Muscle of leg (tissue), 11 donors: ENCODE results near the gene FUT6. TPM values are rescaled to one million over a fixed set of nuclear protein-coding genes. Genes with fewer than 3 reads are reported as not detected.
"Not testable (repeated sequence)": the region's sequence is repeated elsewhere in the genome, so short reads cannot be mapped to it uniquely, and the experiment has no call there.

Source experiments
- DNase-seq: peaks from one replicate; pipeline ENCODE4 v3.0.0; 2013
- H3K27ac ChIP-seq: one replicate; pipeline ENCODE4 v1.5.1; 2013; ENCODE audit warnings: mild to moderate bottlenecking, low read length, control low read depth
- H3K27me3 ChIP-seq: one replicate; pipeline ENCODE4 v1.6.1; 2013; ENCODE audit warnings: low read length; ENCODE audit not compliant: control insufficient read depth, insufficient read depth
- H3K36me3 ChIP-seq: one replicate; pipeline ENCODE4 v1.6.1; 2013; ENCODE audit warnings: low read length; ENCODE audit not compliant: control insufficient read depth, insufficient read depth
- H3K4me1 ChIP-seq: one replicate; pipeline ENCODE4 v1.6.1; 2013; ENCODE audit warnings: low read length; ENCODE audit not compliant: control insufficient read depth, insufficient read depth
- H3K4me3 ChIP-seq: one replicate; pipeline ENCODE4 v1.5.1; 2013; ENCODE audit warnings: low read length, control low read depth
- H3K9me3 ChIP-seq: replicated peaks from 2 replicates; pipeline ENCODE4 v1.6.1; 2013; ENCODE audit warnings: low read depth, low read length; ENCODE audit not compliant: control insufficient read depth
- whole genome bisulfite sequencing: methylation state at CpG from one replicate; pipeline ENCODE4 v1.1.5; 2013; ENCODE audit warnings: missing lambda C conversion rate; ENCODE audit not compliant: insufficient coverage; 5-methylcytosine and 5-hydroxymethylcytosine counted together
- polyA plus RNA-seq, 8 donors: library from polyadenylated mRNA; unstranded; fragments of 120-200 nt; gene quantifications; one replicate each; pipeline versions ENCODE4 v1.2.1 to v1.2.3, GENCODE V29; 2013; ENCODE audit warnings: inconsistent platforms in 1 of 8, low replicate concordance in 1 of 8; ENCODE audit not compliant: insufficient read length in 8 of 8, insufficient read depth in 1 of 8
- total RNA-seq: library from RNA; stranded (reverse); fragments of 120-200 nt; gene quantifications from one replicate; pipeline ENCODE4 v1.2.4, GENCODE V29; 2013

The FUT6 gene
- total and polyA plus RNA-seq, 9 donors, result 0.05 to 0.09 TPM; not detected in 7

DNA sequence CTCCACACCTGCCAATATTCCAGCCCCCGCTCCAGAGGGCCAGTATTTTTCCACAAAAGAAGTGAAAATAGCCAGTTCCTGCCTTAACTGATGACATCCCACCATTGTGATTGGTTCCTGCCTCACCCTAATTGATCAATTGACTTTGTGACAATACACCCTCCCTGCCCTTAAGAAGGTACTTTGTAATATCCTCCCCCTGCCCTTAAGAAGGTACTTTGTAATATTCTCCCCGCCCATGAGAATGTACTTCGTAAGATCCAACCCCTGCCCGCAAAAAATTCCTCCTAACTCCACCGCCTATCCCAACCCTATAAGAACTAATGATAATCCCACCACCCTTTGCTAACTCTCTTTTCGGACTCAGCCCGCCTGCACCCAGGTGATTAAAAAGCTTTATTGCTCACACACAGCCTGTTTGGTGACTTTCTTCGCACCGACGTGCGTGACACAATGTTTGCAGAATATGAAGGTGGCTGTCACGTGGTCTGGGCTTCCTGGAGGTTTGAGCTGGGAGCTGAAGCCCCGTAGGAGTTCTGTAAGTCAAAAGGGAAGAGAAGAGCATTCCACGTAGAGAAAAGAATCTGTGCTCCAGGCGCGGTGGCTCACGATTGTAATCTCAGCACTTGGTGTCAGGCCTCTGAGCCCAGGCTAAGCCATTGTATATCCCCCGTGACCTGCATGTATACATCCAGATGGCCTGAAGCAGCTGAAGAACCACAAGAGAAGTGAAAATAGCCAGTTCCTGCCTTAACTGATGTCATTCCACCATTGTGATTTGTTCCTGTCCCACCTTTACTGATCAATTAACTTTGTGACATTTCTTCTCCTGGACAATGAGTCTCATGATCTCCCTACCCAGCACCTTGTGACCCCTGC, 17.9 kb upstream of the FUT6 start:
- Histone ChIP-seq H3K4me3 (no peak overlapping the region), H3K4me1 (no peaks in the 10 kb centered on the region), H3K27ac (no peak overlapping the region), H3K36me3 (no peaks in the 10 kb centered on the region), H3K27me3 (peaks cover 9% of the 10 kb centered on the region), H3K9me3 (no peaks in the 10 kb centered on the region)
- no peak for DNase-seq
- 65% methylated on average over 18 of the region's 18 CpGs for WGBS

- not testable (repeated sequence) for H3K4me1 ChIP-seq, H3K27ac ChIP-seq, H3K9me3 ChIP-seq, DNase-seq, H3K4me3 ChIP-seq, H3K36me3 ChIP-seq
- H3K27me3 ChIP-seq, result peaks cover 11% of the 10 kb centered on the region
- 65% methylated on average over 9 of the region's 9 CpGs for WGBS
These were observed 15.6 kb upstream of the FUT6 start for GRCh38 chr19:5855151-5855550.

DNA sequence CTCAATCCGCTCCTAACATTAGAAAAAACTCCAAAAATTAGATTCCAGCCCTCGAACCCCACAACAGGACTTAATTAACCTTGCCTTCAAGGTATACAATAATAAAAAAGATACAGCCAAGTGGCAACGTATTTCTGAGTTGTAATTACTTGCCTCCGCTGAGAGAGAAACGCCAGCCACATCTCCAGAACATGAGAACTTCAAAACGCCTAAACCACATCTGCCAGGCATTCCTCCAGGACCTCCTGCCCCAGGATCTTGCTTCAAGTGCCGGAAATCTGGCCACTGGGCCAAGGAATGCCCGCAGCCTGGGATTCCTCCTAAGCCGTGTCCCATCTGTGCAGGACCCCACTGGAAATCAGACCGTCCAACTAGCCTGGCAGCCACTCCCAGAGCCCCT, 14.6 kb upstream of the FUT6 start:
- H3K27me3 ChIP-seq, result peaks cover 11% of the 10 kb centered on the region
- H3K4me1 ChIP-seq, H3K4me3 ChIP-seq, H3K27ac ChIP-seq, H3K9me3 ChIP-seq, DNase-seq, H3K36me3 ChIP-seq: not testable (repeated sequence)
- 44% methylated on average over 8 of the region's 10 CpGs for WGBS

DNA sequence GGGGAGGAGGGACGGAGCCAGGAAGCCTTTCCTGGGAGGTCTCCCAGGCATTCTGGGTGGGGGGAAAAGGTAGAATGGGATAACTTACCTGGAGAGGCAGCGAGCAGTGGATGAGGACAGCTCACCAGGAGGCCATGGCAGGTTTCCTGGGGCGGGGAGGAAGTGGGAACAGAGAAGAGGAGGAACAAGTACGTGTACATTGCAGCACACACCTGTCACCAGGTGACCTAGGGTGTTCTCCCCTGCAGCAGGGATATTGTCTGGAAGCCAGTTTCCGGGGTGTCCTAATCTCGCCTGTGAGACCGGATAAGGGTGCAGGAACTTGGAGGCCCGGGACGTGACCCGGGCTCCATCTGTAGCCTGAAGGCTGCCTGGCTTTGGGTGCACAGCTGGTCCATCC, 11.8 kb upstream of the FUT6 start, which contains the start of gene FUT3:
Gene FUT3, minus strand, starts transcription at position 148 of the 400 bp plus-strand sequence.
- Histone ChIP-seq H3K9me3 (no peaks in the 10 kb centered on the region), H3K27ac (no peak within 1 kb of the TSS), H3K27me3 (peaks cover 7% of the 10 kb centered on the region), H3K4me3 (no peak within 1 kb of the TSS), H3K4me1 (no peaks in the 10 kb centered on the region), H3K36me3 (no peaks in the 10 kb centered on the region)
- no peak for DNase-seq
- 78% methylated on average over 10 of the region's 10 CpGs for WGBS

DNA sequence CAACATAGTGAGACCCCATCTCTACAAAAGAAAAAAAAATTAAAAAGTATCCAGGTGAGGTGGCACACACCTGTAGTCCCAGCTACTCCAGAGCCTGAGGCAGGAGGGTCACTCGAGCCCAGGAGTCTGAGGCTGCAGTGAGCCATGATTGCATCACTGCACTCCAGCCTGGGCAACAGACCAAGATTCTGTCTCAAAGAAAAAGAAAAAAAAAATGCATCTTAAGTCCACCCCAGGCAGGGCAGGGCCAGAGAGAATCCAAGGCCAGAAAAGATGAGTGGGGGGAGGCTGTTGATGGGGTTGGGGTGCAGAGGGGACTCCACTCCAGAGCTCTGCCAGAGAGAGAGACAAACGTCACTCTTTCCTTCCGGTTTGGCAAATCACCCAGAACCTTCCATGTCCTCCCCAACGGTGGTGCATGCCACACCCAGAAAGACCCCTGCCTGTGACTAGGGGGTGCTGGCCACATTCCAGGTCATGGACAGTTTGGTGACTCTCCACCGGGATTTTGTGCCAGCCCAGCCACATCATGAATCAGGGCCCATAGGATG, 11.3 kb upstream of the FUT6 start:
- no peaks in the 10 kb centered on the region for H3K4me1 ChIP-seq
- H3K9me3 ChIP-seq, result no peaks in the 10 kb centered on the region
- peak; percentile 21 for DNase-seq
- H3K4me3 ChIP-seq, result no peak overlapping the region
- H3K27ac ChIP-seq, result no peak overlapping the region
- WGBS, result 22% methylated on average over 1 of the region's 5 CpGs
- no peaks in the 10 kb centered on the region for H3K36me3 ChIP-seq
- peaks cover 5% of the 10 kb centered on the region for H3K27me3 ChIP-seq

GRCh38 chr19:5850189-5850588, 10.7 kb upstream of the FUT6 start:
- 82% methylated on average over 6 of the region's 6 CpGs for WGBS
- DNase-seq, result no peak
- Histone ChIP-seq H3K4me3 (no peak overlapping the region), H3K4me1 (no peaks in the 10 kb centered on the region), H3K27me3 (peaks cover 5% of the 10 kb centered on the region), H3K9me3 (no peaks in the 10 kb centered on the region), H3K27ac (no peak overlapping the region), H3K36me3 (no peaks in the 10 kb centered on the region)

DNA sequence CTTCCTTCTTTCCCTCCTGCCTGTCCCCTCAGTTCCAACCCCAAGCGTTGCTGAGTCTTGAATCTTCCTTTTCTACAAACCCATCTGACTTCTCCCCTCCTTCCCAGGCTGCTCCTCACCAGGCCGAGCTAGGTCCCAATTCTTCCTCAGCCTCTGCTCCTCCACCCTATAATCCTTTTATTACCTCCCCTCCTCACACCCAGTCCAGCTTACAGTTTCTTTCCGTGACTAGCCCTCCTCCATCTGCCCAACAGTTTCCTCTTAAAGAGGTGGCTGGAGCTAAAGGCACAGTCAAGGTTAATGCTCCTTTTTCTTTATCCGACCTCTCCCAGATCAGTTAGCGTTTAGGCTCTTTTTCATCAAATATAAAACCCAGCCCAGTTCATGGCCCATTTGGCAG, 9.1 kb upstream of the FUT6 start:
- 32% methylated on average over 5 of the region's 5 CpGs for WGBS
- H3K4me1 ChIP-seq, H3K36me3 ChIP-seq, H3K27me3 ChIP-seq, H3K27ac ChIP-seq, H3K9me3 ChIP-seq, DNase-seq, H3K4me3 ChIP-seq: not testable (repeated sequence)

- H3K27ac ChIP-seq, H3K4me3 ChIP-seq, H3K9me3 ChIP-seq, DNase-seq, H3K4me1 ChIP-seq, H3K27me3 ChIP-seq, H3K36me3 ChIP-seq: not testable (repeated sequence)
- WGBS, result 74% methylated on average over 10 of the region's 10 CpGs
These were observed 8.3 kb upstream of the FUT6 start for GRCh38 chr19:5847846-5848245.

GRCh38 chr19:5844456-5845433, 5.2 kb upstream of the FUT6 start:
- WGBS, result 84% methylated on average over 20 of the region's 24 CpGs
- no peak for DNase-seq
- no peaks in the 10 kb centered on the region for H3K36me3 ChIP-seq
- H3K4me1 ChIP-seq, result peaks cover 6% of the 10 kb centered on the region
- H3K27me3 ChIP-seq, result no peaks in the 10 kb centered on the region
- no peak overlapping the region for H3K4me3 ChIP-seq
- no peaks in the 10 kb centered on the region for H3K9me3 ChIP-seq
- H3K27ac ChIP-seq, result no peak overlapping the region
